CD8-positive, alpha-beta memory T cell (primary cell): ENCODE measurements around the gene DNAAF3. TPM values are rescaled to one million over a fixed set of nuclear protein-coding genes. Genes with fewer than 3 reads are reported as not detected.

Experiments used
- CTCF ChIA-PET: fragments of 350-600 bp; sonication (Branson Sonifier 250); formaldehyde crosslinking; loops from one replicate; lab custom pipeline; 2021; ENCODE audit warnings: antibody characterized with exemption; lab: Charles Lee
- POLR2A ChIA-PET: fragments of 350-600 bp; sonication (Branson Sonifier 250); formaldehyde crosslinking; loops from one replicate; lab custom pipeline; 2021; ENCODE audit warnings: antibody characterized with exemption; lab: Charles Lee
- DNase-seq, 5 donors: peaks; one replicate each; pipeline versions ENCODE4 v3.0.0 to v3.0.0-alpha.2; 2020 to 2022; ENCODE audit warnings: mixed read lengths in 1 of 5
- H3K27ac ChIP-seq: one replicate; pipeline ENCODE4 v1.7.0; 2013; ENCODE audit warnings: low read depth, mild to moderate bottlenecking, low read length, moderate library complexity
- H3K27me3 ChIP-seq: 2 replicates; pipeline ENCODE4 v1.7.0; 2013; ENCODE audit warnings: low read length, mild to moderate bottlenecking; ENCODE audit not compliant: insufficient read depth, poor library complexity, severe bottlenecking
- H3K36me3 ChIP-seq: 2 replicates; pipeline ENCODE4 v1.7.0; 2013; ENCODE audit warnings: mild to moderate bottlenecking, low read length, moderate library complexity; ENCODE audit not compliant: insufficient read depth
- H3K4me1 ChIP-seq: 2 replicates; pipeline ENCODE4 v1.7.0; 2013; ENCODE audit warnings: mild to moderate bottlenecking, low read length, moderate library complexity; ENCODE audit not compliant: insufficient read depth
- H3K4me3 ChIP-seq: 2 replicates; pipeline ENCODE4 v1.7.0; 2013; ENCODE audit warnings: mild to moderate bottlenecking, low read length
- H3K9me3 ChIP-seq: 2 replicates; pipeline ENCODE4 v1.7.0; 2013; ENCODE audit warnings: mild to moderate bottlenecking, low read length
- H3K27ac Mint-ChIP-seq, 8 donors: one replicate each; pipeline ENCODE4 v1.8.0; 2020 to 2021; ENCODE audit warnings: mixed read lengths in 8 of 8, mild to moderate bottlenecking in 6 of 8, inconsistent platforms in 3 of 8, moderate library complexity in 3 of 8
- H3K27me3 Mint-ChIP-seq, 2 donors: one replicate each; pipeline ENCODE4 v1.8.0; 2020 to 2021; ENCODE audit warnings: mixed read lengths in 2 of 2, mild to moderate bottlenecking in 1 of 2, moderate library complexity in 1 of 2
- H3K36me3 Mint-ChIP-seq, 3 donors: one replicate each; pipeline ENCODE4 v1.8.0; 2020 to 2021; ENCODE audit warnings: mixed read lengths in 3 of 3, inconsistent platforms in 1 of 3, mild to moderate bottlenecking in 1 of 3
- H3K4me1 Mint-ChIP-seq, 3 donors: one replicate each; pipeline ENCODE4 v1.8.0; 2020 to 2021; ENCODE audit warnings: mixed read lengths in 3 of 3, inconsistent platforms in 1 of 3, mild to moderate bottlenecking in 1 of 3
- H3K4me3 Mint-ChIP-seq, 7 donors: one replicate each; pipeline ENCODE4 v1.8.0; 2020 to 2021; ENCODE audit warnings: mixed read lengths in 7 of 7, mild to moderate bottlenecking in 6 of 7, moderate library complexity in 4 of 7, inconsistent platforms in 2 of 7
- H3K9me3 Mint-ChIP-seq, 5 donors: one replicate each; pipeline ENCODE4 v1.8.0; 2020 to 2022; ENCODE audit warnings: mixed read lengths in 5 of 5, mild to moderate bottlenecking in 3 of 5, moderate library complexity in 2 of 5, inconsistent platforms in 1 of 5
- polyA plus RNA-seq: library from polyadenylated mRNA; unstranded; fragments of 300-500 nt; fragmentation: Illumina TruSeq; gene quantifications from one replicate; pipeline ENCODE4 v1.2.3, GENCODE V29; 2021
- total RNA-seq, 2 experiments: library from RNA; stranded (reverse); gene quantifications; one replicate each; pipeline ENCODE4 v1.2.3, GENCODE V29; 2021

DNAAF3 gene
- total and polyA plus RNA-seq, 3 experiments from 2014 or later = 0.27 TPM; not detected in 2

GRCh38 chr19:55133639-55134444, 32.6 kb downstream of the DNAAF3 start:
- Histone ChIP-seq H3K9me3 (no peaks in the 10 kb centered on the region), H3K27me3 (no peaks in the 10 kb centered on the region), H3K4me1 (no peaks in the 10 kb centered on the region), H3K27ac (no peak overlapping the region), H3K4me3 (no peak overlapping the region), H3K36me3 (no peaks in the 10 kb centered on the region)
- no peak overlapping the region for H3K27ac Mint-ChIP-seq
- CTCF ChIA-PET = no interaction called here
- peaks cover 32 to 60% of the 10 kb centered on the region in 2 donors for H3K27me3 Mint-ChIP-seq
- H3K36me3 Mint-ChIP-seq = no peaks in the 10 kb centered on the region
- no peak for DNase-seq
- POLR2A ChIA-PET = interaction anchor here (0.7 kb wide), 1 partner anchor 328 kb away, joined by 5 read pairs; the partner anchor contains the start of gene ISOC2
- H3K9me3 Mint-ChIP-seq = no peaks in the 10 kb centered on the region
- no peak overlapping the region for H3K4me3 Mint-ChIP-seq
- no peaks in the 10 kb centered on the region for H3K4me1 Mint-ChIP-seq

GRCh38 chr19:55132453-55133129, 33.8 kb downstream of the DNAAF3 start:
- POLR2A ChIA-PET = no interaction called here
- no peaks in the 10 kb centered on the region for H3K36me3 ChIP-seq
- Mint-ChIP-seq H3K27ac (no peak overlapping the region), H3K4me3 (no peak overlapping the region), H3K27me3 (peaks cover 33 to 60% of the 10 kb centered on the region in 2 donors), H3K9me3 (no peaks in the 10 kb centered on the region), H3K4me1 (no peaks in the 10 kb centered on the region), H3K36me3 (no peaks in the 10 kb centered on the region)
- CTCF ChIA-PET = interaction anchor here (1.2 kb wide), 1 partner anchor 9 kb away, joined by 4 read pairs; no protein-coding TSS in a partner anchor
- DNase-seq = no peak
- no peaks in the 10 kb centered on the region for H3K27me3 ChIP-seq
- H3K4me1 ChIP-seq = no peaks in the 10 kb centered on the region
- H3K4me3 ChIP-seq = no peak overlapping the region
- H3K9me3 ChIP-seq = no peaks in the 10 kb centered on the region
- no peak overlapping the region for H3K27ac ChIP-seq

GRCh38 chr19:55131421-55131820, 35.0 kb downstream of the DNAAF3 start:
- Mint-ChIP-seq H3K27me3 (peaks cover 31 to 64% of the 10 kb centered on the region in 2 donors), H3K36me3 (peaks cover 0 to 3% (median 0%) of the 10 kb centered on the region in 3 donors), H3K27ac (no peak overlapping the region), H3K9me3 (no peaks in the 10 kb centered on the region), H3K4me3 (no peak overlapping the region), H3K4me1 (no peaks in the 10 kb centered on the region)
- Histone ChIP-seq H3K27me3 (no peaks in the 10 kb centered on the region), H3K27ac (no peak overlapping the region), H3K36me3 (no peaks in the 10 kb centered on the region), H3K4me3 (no peak overlapping the region), H3K9me3 (no peaks in the 10 kb centered on the region), H3K4me1 (no peaks in the 10 kb centered on the region)
- ChIA-PET POLR2A (no interaction called here), CTCF (interaction anchor here (1.2 kb wide), 1 partner anchor 10 kb away, joined by 4 read pairs; no protein-coding TSS in a partner anchor)
- DNase-seq = no peak

- ChIA-PET CTCF (interaction anchor here (1.9 kb wide), 1 partner anchor 22 kb away, joined by 8 read pairs; no protein-coding TSS in a partner anchor), POLR2A (interaction anchor here (2.3 kb wide), 1 partner anchor 135 kb away, joined by 8 read pairs; no protein-coding TSS in a partner anchor)
- H3K9me3 Mint-ChIP-seq = no peaks in the 10 kb centered on the region
- no peak for DNase-seq
- peak overlapping the region in 5 of 8 donors; percentile 39 to 78 (median 75) for H3K27ac Mint-ChIP-seq
- H3K36me3 Mint-ChIP-seq = peaks cover 0 to 19% (median 0%) of the 10 kb centered on the region in 3 donors
- Histone ChIP-seq H3K36me3 (no peaks in the 10 kb centered on the region), H3K27ac (no peak overlapping the region), H3K9me3 (no peaks in the 10 kb centered on the region), H3K27me3 (no peaks in the 10 kb centered on the region), H3K4me1 (peaks cover 25% of the 10 kb centered on the region), H3K4me3 (no peak overlapping the region)
- H3K4me1 Mint-ChIP-seq = peaks cover 30 to 46% (median 31%) of the 10 kb centered on the region in 3 donors
- peaks cover 15 to 21% of the 10 kb centered on the region in 2 donors for H3K27me3 Mint-ChIP-seq
- H3K4me3 Mint-ChIP-seq = peak overlapping the region; percentile 72 to 100 (median 92)
Measured at GRCh38 chr19:55119053-55119452, 47.4 kb downstream of the DNAAF3 start.

- no peaks in the 10 kb centered on the region for H3K27me3 ChIP-seq
- H3K4me3 ChIP-seq = peak overlapping the region; percentile 75
- CTCF ChIA-PET = interaction anchor here (0.9 to 1.9 kb wide), 2 partner anchors 23 to 350 kb away, joined by 3 to 8 read pairs; no protein-coding TSS in a partner anchor
- Mint-ChIP-seq H3K36me3 (peaks cover 0 to 19% (median 0%) of the 10 kb centered on the region in 3 donors), H3K4me1 (peaks cover 30 to 49% (median 31%) of the 10 kb centered on the region in 3 donors), H3K4me3 (peak overlapping the region; percentile 92 to 100 (median 97)), H3K9me3 (no peaks in the 10 kb centered on the region), H3K27me3 (peaks cover 10 to 17% of the 10 kb centered on the region in 2 donors), H3K27ac (peak overlapping the region in 7 of 8 donors; percentile 26 to 99 (median 89))
- no peak for DNase-seq
- no peaks in the 10 kb centered on the region for H3K9me3 ChIP-seq
- no peaks in the 10 kb centered on the region for H3K36me3 ChIP-seq
- POLR2A ChIA-PET = interaction anchor here (1.6 to 2.3 kb wide), 2 partner anchors 56 to 136 kb away, joined by 4 to 8 read pairs; partner anchors contain the start of gene RDH13
- peak overlapping the region; percentile 66 for H3K27ac ChIP-seq
- peaks cover 25% of the 10 kb centered on the region for H3K4me1 ChIP-seq
Measured at GRCh38 chr19:55118401-55118991, 47.9 kb downstream of the DNAAF3 start.

GRCh38 chr19:55117663-55118391, 48.6 kb downstream of the DNAAF3 start:
- Histone ChIP-seq H3K36me3 (no peaks in the 10 kb centered on the region), H3K27me3 (no peaks in the 10 kb centered on the region), H3K9me3 (no peaks in the 10 kb centered on the region), H3K27ac (peak overlapping the region; percentile 66), H3K4me1 (peaks cover 25% of the 10 kb centered on the region), H3K4me3 (peak overlapping the region; percentile 75)
- CTCF ChIA-PET = interaction anchor here (0.9 to 1.9 kb wide), 3 partner anchors 23 to 386 kb away, joined by 3 to 8 read pairs (median 7); no protein-coding TSS in a partner anchor
- Mint-ChIP-seq H3K27ac (peak overlapping the region; percentile 85 to 99 (median 94)), H3K36me3 (peaks cover 0 to 21% (median 0%) of the 10 kb centered on the region in 3 donors), H3K27me3 (peaks cover 3 to 13% of the 10 kb centered on the region in 2 donors), H3K4me1 (peaks cover 30 to 53% (median 31%) of the 10 kb centered on the region in 3 donors), H3K9me3 (no peaks in the 10 kb centered on the region), H3K4me3 (peak overlapping the region; percentile 92 to 100 (median 97))
- POLR2A ChIA-PET = interaction anchor here (0.6 to 2.3 kb wide), 6 partner anchors 36 to 507 kb away, joined by 3 to 8 read pairs (median 4); partner anchors contain the start of genes HSPBP1, RDH13, ZNF628 and ZNF784
- peak; percentile 90 to 98 (median 95) for DNase-seq
